Tibial artery (tissue), 4 donors: ENCODE measurements around the gene GPI.

ENCODE experiments used
- DNase-seq, 2 donors: peaks; one replicate each; pipeline ENCODE4 v3.0.0-alpha.2; 2019
- H3K27ac ChIP-seq, 2 donors: fragments of 200-600 bp; sonication (generic) in 1 of 2; 1 replicate in 1 of 2; 2 replicates in 1 of 2; pipeline ENCODE4 v1.5.1; 2018 to 2019; ENCODE audit warnings: mild to moderate bottlenecking in 1 of 2
- H3K27me3 ChIP-seq, 2 donors: fragments of 200-600 bp; sonication (generic) in 1 of 2; one replicate each; pipeline versions ENCODE4 v1.5.1 to v1.6.0; 2016 to 2019
- H3K36me3 ChIP-seq, 3 donors: fragments of 200-600 bp; sonication (generic) in 2 of 3; one replicate each; pipeline ENCODE4 v1.5.1; 2016 to 2019; ENCODE audit warnings: mild to moderate bottlenecking in 2 of 3
- H3K4me1 ChIP-seq, 4 donors: fragments of 200-600 bp; sonication (generic) in 2 of 4; 1 replicate in 3 of 4; 2 replicates in 1 of 4; pipeline ENCODE4 v1.5.1; 2016 to 2019
- H3K4me3 ChIP-seq, 2 donors: fragments of 200-600 bp; sonication (generic) in 1 of 2; 1 replicate in 1 of 2; 2 replicates in 1 of 2; pipeline ENCODE4 v1.5.1; 2018 to 2019; ENCODE audit warnings: mild to moderate bottlenecking in 2 of 2
- H3K9me3 ChIP-seq, 3 donors: fragments of 200-600 bp; sonication (generic) in 1 of 3; one replicate each; pipeline ENCODE4 v1.5.1; 2016 to 2019
- intact Hi-C: fragments of 100-400 bp; cut with DNase I; formaldehyde crosslinking; loops from one replicate; pipeline ENCODE4 v1.15.0; 2023; ENCODE audit warnings: low total_unique reads
- TF ChIP-seq, protein P1 (sequence below), 2 experiments: fragments of 200-600 bp in 1 of 2; fragments of 450-650 bp in 1 of 2; IDR thresholded peaks; one replicate each; pipeline ENCODE4 v1.5.1; 2017 to 2019; ENCODE audit warnings: antibody characterized with exemption in 2 of 2, mild to moderate bottlenecking in 1 of 2, moderate library complexity in 1 of 2

The GPI gene

DNA sequence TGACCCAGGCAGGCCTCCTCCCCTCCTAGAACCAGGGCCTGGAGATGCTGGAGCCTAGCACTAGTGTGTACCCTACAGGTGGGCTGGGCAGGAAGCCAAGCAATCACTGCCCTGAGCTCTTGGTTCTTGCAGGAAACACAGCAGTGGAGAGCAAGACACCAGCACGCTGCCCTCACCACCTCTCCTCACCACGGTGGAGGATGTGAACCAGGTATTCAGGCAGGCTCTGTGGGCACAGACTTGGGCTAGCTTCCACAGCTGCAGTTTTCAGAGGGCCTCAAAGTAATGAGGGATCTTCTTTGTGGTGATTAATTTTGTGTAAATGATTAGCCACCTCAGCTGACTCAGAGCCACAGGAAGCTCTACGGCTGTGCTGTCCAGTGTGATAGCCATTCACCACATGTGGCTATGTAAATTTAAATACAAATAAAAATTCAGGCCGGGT, 13.6 kb upstream of the GPI start:
- H3K9me3 ChIP-seq, result no peaks in the 10 kb centered on the region
- no peaks in the 10 kb centered on the region for H3K27me3 ChIP-seq
- intact Hi-C loops, result no loop called here
- H3K4me1 ChIP-seq, result no peaks in the 10 kb centered on the region
- no peak overlapping the region for H3K27ac ChIP-seq
- no peak overlapping the region for H3K4me3 ChIP-seq
- DNase-seq, result no peak
- TF ChIP-seq, protein P1, sequence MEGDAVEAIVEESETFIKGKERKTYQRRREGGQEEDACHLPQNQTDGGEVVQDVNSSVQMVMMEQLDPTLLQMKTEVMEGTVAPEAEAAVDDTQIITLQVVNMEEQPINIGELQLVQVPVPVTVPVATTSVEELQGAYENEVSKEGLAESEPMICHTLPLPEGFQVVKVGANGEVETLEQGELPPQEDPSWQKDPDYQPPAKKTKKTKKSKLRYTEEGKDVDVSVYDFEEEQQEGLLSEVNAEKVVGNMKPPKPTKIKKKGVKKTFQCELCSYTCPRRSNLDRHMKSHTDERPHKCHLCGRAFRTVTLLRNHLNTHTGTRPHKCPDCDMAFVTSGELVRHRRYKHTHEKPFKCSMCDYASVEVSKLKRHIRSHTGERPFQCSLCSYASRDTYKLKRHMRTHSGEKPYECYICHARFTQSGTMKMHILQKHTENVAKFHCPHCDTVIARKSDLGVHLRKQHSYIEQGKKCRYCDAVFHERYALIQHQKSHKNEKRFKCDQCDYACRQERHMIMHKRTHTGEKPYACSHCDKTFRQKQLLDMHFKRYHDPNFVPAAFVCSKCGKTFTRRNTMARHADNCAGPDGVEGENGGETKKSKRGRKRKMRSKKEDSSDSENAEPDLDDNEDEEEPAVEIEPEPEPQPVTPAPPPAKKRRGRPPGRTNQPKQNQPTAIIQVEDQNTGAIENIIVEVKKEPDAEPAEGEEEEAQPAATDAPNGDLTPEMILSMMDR (IDR thresholded peaks at IDR 0.05), result no peak
- peaks cover 71 to 88% (median 84%) of the 10 kb centered on the region in 3 donors for H3K36me3 ChIP-seq

DNA sequence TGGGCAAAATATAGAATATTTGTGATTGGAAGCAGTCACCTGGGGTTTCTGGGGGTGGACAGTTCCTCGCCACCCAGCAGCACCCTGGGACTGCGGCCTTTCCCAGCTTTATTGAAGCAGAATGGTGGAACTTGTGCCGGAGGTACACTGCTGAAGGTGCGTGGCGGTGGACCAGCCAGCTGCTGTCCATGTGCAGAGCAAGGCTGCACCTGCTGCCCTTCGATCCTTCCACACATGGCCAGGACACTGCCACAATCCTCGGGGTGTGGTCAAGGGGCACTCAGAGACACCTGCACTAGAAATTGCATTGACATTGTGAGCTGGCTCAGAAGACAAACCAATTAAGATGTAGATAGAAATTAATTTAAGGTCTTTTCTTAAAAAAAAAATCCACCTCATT, 11.4 kb upstream of the GPI start:
- DNase-seq, result no peak
- Histone ChIP-seq H3K4me1 (peaks cover 0 to 6% (median 2%) of the 10 kb centered on the region in 4 donors), H3K4me3 (no peak overlapping the region), H3K9me3 (no peaks in the 10 kb centered on the region), H3K36me3 (peaks cover 60 to 70% (median 68%) of the 10 kb centered on the region in 3 donors), H3K27me3 (no peaks in the 10 kb centered on the region), H3K27ac (no peak overlapping the region)
- TF ChIP-seq, protein P1 (IDR thresholded peaks at IDR 0.05), result no peak
- intact Hi-C loops, result no loop called here

DNA sequence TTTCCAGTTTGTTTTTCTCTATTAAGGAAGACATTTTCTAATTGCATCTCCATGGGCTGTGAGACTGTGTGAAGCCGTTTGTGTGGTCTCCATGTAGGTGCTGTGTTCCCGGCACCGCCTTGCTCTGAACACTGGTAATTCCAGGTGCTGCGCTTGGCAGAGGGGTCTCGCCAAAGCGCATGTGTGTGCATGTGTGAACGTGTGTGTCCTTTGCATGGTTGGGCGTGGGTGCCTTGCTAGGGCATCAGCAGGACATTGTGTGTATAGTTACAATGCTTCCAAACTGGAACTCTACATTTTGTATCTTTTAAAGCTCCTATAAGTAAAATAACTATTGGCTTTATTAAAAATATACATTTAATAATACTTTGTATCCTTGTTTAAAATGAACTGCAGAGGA, 9.8 kb upstream of the GPI start:
- H3K27me3 ChIP-seq, result no peaks in the 10 kb centered on the region
- no peak overlapping the region for H3K4me3 ChIP-seq
- no peak overlapping the region for H3K27ac ChIP-seq
- H3K4me1 ChIP-seq, result peaks cover 0 to 14% (median 7%) of the 10 kb centered on the region in 4 donors
- peaks cover 44 to 54% (median 52%) of the 10 kb centered on the region in 3 donors for H3K36me3 ChIP-seq
- intact Hi-C loops, result loop anchor here (5.0 kb wide), 1 partner anchor 147 kb away; no protein-coding TSS in a partner anchor
- DNase-seq, result no peak
- no peaks in the 10 kb centered on the region for H3K9me3 ChIP-seq
- TF ChIP-seq, protein P1 (IDR thresholded peaks at IDR 0.05), result no peak

DNA sequence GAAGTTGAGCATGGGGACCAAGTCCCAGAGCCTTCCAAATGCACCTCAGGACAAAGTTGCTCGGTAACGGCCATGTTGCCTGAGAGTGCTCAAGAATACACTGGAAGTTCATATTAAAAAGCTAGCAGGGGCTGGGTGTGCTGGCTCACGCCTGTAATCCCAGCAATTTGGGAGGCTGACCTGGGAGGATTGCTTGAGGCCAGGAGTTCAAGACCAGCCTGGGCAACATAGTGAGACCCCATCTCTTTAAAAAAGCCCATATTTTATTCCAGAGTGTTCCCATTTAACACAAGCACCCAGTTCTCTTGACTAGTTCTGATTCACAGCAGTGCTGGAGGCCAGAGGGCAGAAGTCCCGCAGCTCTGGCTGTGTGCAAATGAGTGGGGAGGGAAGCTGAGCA, 8.1 kb upstream of the GPI start:
- DNase-seq, result no peak
- TF ChIP-seq, protein P1 (IDR thresholded peaks at IDR 0.05), result no peak
- H3K27ac ChIP-seq, result peak overlapping the region in 1 of 2 donors; percentile 84
- H3K4me3 ChIP-seq, result no peak overlapping the region
- H3K4me1 ChIP-seq, result peaks cover 0 to 14% (median 7%) of the 10 kb centered on the region in 4 donors
- H3K9me3 ChIP-seq, result no peaks in the 10 kb centered on the region
- no peaks in the 10 kb centered on the region for H3K27me3 ChIP-seq
- intact Hi-C loops, result loop anchor here (5.0 kb wide), 1 partner anchor 145 kb away; no protein-coding TSS in a partner anchor
- peaks cover 31 to 39% (median 37%) of the 10 kb centered on the region in 3 donors for H3K36me3 ChIP-seq

DNA sequence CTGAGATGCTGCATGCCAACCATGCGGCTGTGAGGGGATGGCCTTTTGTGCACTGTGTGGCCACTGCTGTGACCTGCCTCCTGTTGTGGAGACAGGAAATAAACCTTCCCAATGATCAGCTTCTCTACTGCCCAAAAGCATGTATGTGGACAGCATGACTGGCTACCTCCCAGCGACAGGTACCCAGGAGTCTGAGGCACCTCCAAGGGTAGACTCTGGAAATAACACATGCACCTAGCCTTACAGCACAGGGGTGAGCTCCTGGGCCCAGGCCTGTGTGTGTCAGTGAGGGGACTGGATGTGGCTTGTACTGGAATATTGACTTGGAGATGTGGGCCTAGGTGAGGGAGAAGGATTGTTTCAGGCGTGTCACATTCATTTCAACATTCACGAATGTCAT, 7.6 kb upstream of the GPI start:
- H3K4me3 ChIP-seq, result no peak overlapping the region
- H3K27me3 ChIP-seq, result no peaks in the 10 kb centered on the region
- H3K27ac ChIP-seq, result peak overlapping the region in 1 of 2 donors; percentile 84
- H3K36me3 ChIP-seq, result peaks cover 25 to 34% (median 32%) of the 10 kb centered on the region in 3 donors
- no peaks in the 10 kb centered on the region for H3K9me3 ChIP-seq
- DNase-seq, result no peak
- TF ChIP-seq, protein P1 (IDR thresholded peaks at IDR 0.05), result no peak
- H3K4me1 ChIP-seq, result peaks cover 0 to 14% (median 7%) of the 10 kb centered on the region in 4 donors
- intact Hi-C loops, result loop anchor here (5.0 kb wide), 1 partner anchor 145 kb away; no protein-coding TSS in a partner anchor
